ENCODE measurements around the gene AATK. TPM values are rescaled to one million over a fixed set of nuclear protein-coding genes. Genes with fewer than 3 reads are reported as not detected.

Gene AATK
- polyA plus RNA-seq, 1 of the 3 experiments (the other 2 are of a cell fraction), result 0.51 TPM

DNA sequence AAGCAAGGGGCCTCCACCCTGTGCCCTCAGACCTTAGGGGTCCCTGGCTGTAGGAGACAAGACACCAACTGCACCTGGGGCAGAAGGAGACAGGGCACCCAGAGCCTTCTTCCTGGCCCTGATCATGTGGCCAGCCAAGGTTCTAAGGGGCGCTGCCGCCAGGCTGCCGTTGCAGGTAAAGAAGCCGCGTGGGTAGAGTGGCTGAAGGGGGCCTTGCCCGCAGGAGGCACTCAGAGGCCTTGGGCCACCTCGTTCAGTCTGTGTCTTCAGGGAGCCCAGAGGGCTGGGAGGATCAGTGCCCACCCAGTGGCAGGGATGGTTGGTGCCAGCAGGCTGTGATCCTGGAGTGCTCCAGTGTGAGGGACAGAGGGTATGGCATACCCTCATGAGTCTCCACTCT is 1.6 kb upstream of the AATK start:
- Histone ChIP-seq H3K79me2 (ENCODE audit: insufficient read depth) (no peaks in the 10 kb centered on the region), H3K4me1 (ENCODE audit: control insufficient read depth in 1 of 2, insufficient read depth in 2 of 2, low read depth in 1 of 2, low read length in 1 of 2) (peaks cover 0 to 26% of the 10 kb centered on the region in 2 experiments; a peak in 1 of 4 replicates), H3K27me3 (ENCODE audit: insufficient read depth) (peaks cover 22% of the 10 kb centered on the region; the same call in 1 of the 2 replicates), H3K4me3 (ENCODE audit: low read depth in 2 of 2, low read length in 1 of 2) (no peak overlapping the region), H2AFZ (ENCODE audit: low read depth) (no peak overlapping the region), H3K9ac (no peak overlapping the region), H3K9me3 (no peaks in the 10 kb centered on the region), H3K4me2 (no peak overlapping the region), H3K27ac (ENCODE audit: low read depth in 2 of 2, low read length in 1 of 2) (no peak overlapping the region), H4K20me1 (ENCODE audit: insufficient read depth) (no peaks in the 10 kb centered on the region), H3K36me3 (replicated peaks in 1 of 2; ENCODE audit: control insufficient read depth in 1 of 2, insufficient read depth in 2 of 2, low read length in 1 of 2) (no peaks in the 10 kb centered on the region), H3K9me2 (no peaks in the 10 kb centered on the region), H3F3A (replicated peaks; ENCODE audit: insufficient read depth) (peaks cover 12% of the 10 kb centered on the region)
- TF ChIP-seq MEF2A (IDR thresholded peaks at IDR 0.05; ENCODE audit: borderline replicate concordance, low read depth), result no peak
- TF ChIP-seq, protein P1, sequence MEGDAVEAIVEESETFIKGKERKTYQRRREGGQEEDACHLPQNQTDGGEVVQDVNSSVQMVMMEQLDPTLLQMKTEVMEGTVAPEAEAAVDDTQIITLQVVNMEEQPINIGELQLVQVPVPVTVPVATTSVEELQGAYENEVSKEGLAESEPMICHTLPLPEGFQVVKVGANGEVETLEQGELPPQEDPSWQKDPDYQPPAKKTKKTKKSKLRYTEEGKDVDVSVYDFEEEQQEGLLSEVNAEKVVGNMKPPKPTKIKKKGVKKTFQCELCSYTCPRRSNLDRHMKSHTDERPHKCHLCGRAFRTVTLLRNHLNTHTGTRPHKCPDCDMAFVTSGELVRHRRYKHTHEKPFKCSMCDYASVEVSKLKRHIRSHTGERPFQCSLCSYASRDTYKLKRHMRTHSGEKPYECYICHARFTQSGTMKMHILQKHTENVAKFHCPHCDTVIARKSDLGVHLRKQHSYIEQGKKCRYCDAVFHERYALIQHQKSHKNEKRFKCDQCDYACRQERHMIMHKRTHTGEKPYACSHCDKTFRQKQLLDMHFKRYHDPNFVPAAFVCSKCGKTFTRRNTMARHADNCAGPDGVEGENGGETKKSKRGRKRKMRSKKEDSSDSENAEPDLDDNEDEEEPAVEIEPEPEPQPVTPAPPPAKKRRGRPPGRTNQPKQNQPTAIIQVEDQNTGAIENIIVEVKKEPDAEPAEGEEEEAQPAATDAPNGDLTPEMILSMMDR (IDR thresholded peaks at IDR 0.05), result no peak
- no peak for TF ChIP-seq RAD21 (IDR thresholded peaks at IDR 0.05; ENCODE audit: low read length)
- TF ChIP-seq FOXJ3 (CRISPR knock-in tag; IDR thresholded peaks at IDR 0.05), result no peak
- TF ChIP-seq, protein P2, sequence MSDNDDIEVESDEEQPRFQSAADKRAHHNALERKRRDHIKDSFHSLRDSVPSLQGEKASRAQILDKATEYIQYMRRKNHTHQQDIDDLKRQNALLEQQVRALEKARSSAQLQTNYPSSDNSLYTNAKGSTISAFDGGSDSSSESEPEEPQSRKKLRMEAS (IDR thresholded peaks at IDR 0.05; ENCODE audit: low read depth), result no peak
- no peak for TF ChIP-seq FOSL2 (IDR thresholded peaks at IDR 0.05; ENCODE audit: borderline replicate concordance, low read depth)
- TF ChIP-seq SIN3A (IDR thresholded peaks at IDR 0.05; ENCODE audit: borderline replicate concordance, low read depth, low read length), result no peak
- no peak for TF ChIP-seq MXI1 (IDR thresholded peaks at IDR 0.05; ENCODE audit: low read depth, low read length)
- no peak for TF ChIP-seq SMC3 (IDR thresholded peaks at IDR 0.05; ENCODE audit: low read depth, low read length)
- TF ChIP-seq, protein P3, sequence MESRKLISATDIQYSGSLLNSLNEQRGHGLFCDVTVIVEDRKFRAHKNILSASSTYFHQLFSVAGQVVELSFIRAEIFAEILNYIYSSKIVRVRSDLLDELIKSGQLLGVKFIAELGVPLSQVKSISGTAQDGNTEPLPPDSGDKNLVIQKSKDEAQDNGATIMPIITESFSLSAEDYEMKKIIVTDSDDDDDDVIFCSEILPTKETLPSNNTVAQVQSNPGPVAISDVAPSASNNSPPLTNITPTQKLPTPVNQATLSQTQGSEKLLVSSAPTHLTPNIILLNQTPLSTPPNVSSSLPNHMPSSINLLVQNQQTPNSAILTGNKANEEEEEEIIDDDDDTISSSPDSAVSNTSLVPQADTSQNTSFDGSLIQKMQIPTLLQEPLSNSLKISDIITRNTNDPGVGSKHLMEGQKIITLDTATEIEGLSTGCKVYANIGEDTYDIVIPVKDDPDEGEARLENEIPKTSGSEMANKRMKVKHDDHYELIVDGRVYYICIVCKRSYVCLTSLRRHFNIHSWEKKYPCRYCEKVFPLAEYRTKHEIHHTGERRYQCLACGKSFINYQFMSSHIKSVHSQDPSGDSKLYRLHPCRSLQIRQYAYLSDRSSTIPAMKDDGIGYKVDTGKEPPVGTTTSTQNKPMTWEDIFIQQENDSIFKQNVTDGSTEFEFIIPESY (IDR thresholded peaks at IDR 0.05; ENCODE audit: borderline replicate concordance, low read depth), result no peak
- TF ChIP-seq JUND (IDR thresholded peaks at IDR 0.05), result no peak
- DNase-seq, result no peak
- POLR2A ChIA-PET, result interaction anchor here (1.2 kb wide), 1 partner anchor 11 kb away, joined by 5 read pairs; no protein-coding TSS in a partner anchor
- WGBS (ENCODE audit: low lambda C conversion rate), result 89% methylated on average over 7 of the region's 7 CpGs
- CTCF ChIA-PET, result interaction anchor here (1.1 kb wide), 1 partner anchor 23 kb away, joined by 3 read pairs; no protein-coding TSS in a partner anchor

DNA sequence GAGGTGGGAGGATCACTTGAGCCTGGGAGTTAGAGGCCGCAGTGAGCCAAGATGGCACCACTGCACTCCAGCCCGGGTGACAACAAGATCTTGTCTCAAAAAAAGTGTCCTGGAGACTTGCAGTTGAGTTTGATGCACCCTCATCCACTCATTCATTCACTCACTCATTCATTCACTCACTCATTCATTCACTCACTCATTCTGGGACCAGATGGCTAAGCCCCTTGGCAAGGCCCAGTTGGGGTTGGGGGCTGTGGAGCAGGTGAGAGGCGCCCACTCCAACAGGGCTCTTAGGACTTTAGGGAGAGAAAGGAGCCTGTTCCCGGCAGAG is 1.1 kb upstream of the AATK start:
- peaks cover 0 to 26% of the 10 kb centered on the region in 2 experiments; a peak in 1 of 4 replicates for H3K4me1 ChIP-seq (ENCODE audit: control insufficient read depth in 1 of 2, insufficient read depth in 2 of 2, low read depth in 1 of 2, low read length in 1 of 2)
- CTCF ChIA-PET, result interaction anchor here (0.6 kb wide), 1 partner anchor 291 kb away, joined by 3 read pairs; no protein-coding TSS in a partner anchor
- no peaks in the 10 kb centered on the region for H4K20me1 ChIP-seq (ENCODE audit: insufficient read depth)
- H3K27ac ChIP-seq (ENCODE audit: low read depth in 2 of 2, low read length in 1 of 2), result no peak overlapping the region
- H3K9me2 ChIP-seq, result no peaks in the 10 kb centered on the region
- no peak overlapping the region for H3K4me3 ChIP-seq (ENCODE audit: low read depth in 2 of 2, low read length in 1 of 2)
- H3K4me2 ChIP-seq, result no peak overlapping the region
- H2AFZ ChIP-seq (ENCODE audit: low read depth), result no peak overlapping the region
- peaks cover 22% of the 10 kb centered on the region; the same call in 1 of the 2 replicates for H3K27me3 ChIP-seq (ENCODE audit: insufficient read depth)
- H3F3A ChIP-seq (replicated peaks; ENCODE audit: insufficient read depth), result peaks cover 12% of the 10 kb centered on the region
- H3K79me2 ChIP-seq (ENCODE audit: insufficient read depth), result no peaks in the 10 kb centered on the region
- TF ChIP-seq, protein P4, sequence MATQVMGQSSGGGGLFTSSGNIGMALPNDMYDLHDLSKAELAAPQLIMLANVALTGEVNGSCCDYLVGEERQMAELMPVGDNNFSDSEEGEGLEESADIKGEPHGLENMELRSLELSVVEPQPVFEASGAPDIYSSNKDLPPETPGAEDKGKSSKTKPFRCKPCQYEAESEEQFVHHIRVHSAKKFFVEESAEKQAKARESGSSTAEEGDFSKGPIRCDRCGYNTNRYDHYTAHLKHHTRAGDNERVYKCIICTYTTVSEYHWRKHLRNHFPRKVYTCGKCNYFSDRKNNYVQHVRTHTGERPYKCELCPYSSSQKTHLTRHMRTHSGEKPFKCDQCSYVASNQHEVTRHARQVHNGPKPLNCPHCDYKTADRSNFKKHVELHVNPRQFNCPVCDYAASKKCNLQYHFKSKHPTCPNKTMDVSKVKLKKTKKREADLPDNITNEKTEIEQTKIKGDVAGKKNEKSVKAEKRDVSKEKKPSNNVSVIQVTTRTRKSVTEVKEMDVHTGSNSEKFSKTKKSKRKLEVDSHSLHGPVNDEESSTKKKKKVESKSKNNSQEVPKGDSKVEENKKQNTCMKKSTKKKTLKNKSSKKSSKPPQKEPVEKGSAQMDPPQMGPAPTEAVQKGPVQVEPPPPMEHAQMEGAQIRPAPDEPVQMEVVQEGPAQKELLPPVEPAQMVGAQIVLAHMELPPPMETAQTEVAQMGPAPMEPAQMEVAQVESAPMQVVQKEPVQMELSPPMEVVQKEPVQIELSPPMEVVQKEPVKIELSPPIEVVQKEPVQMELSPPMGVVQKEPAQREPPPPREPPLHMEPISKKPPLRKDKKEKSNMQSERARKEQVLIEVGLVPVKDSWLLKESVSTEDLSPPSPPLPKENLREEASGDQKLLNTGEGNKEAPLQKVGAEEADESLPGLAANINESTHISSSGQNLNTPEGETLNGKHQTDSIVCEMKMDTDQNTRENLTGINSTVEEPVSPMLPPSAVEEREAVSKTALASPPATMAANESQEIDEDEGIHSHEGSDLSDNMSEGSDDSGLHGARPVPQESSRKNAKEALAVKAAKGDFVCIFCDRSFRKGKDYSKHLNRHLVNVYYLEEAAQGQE (IDR thresholded peaks at IDR 0.05; ENCODE audit: low read depth, low read length), result no peak
- TF ChIP-seq POLR2AphosphoS5 (IDR thresholded peaks at IDR 0.05; ENCODE audit: low read depth, low read length), result no peak
- TF ChIP-seq GABPA (IDR thresholded peaks at IDR 0.05; ENCODE audit: low read depth), result no peak
- TF ChIP-seq SMC3 (IDR thresholded peaks at IDR 0.05; ENCODE audit: low read depth, low read length), result no peak
- DNase-seq, result no peak
- WGBS (ENCODE audit: low lambda C conversion rate), result 96% methylated on average over 4 of the region's 4 CpGs
- H3K9ac ChIP-seq, result no peak overlapping the region
- H3K36me3 ChIP-seq (replicated peaks in 1 of 2; ENCODE audit: control insufficient read depth in 1 of 2, insufficient read depth in 2 of 2, low read length in 1 of 2), result no peaks in the 10 kb centered on the region
- POLR2A ChIA-PET, result no interaction called here
- no peaks in the 10 kb centered on the region for H3K9me3 ChIP-seq
